GM19452 (cell line): ENCODE results near the gene RBM44.
"Not testable (repeated sequence)": the region's sequence is repeated elsewhere in the genome, so short reads cannot be mapped to it uniquely, and the experiment has no call there.

ENCODE experiments used
- ATAC-seq: cut with Tn5 transposase; IDR thresholded peaks from one replicate; pipeline ENCODE4 v1.9.1; 2021; ENCODE audit not compliant: unreplicated experiment

Gene RBM44

GRCh38 chr2:237798236-237799059 lies at the start of gene RBM44:
Gene RBM44 (plus strand): TSS chr2:237798779. CDS start chr2:237813610, 14,831 bp downstream.
- ATAC-seq, result no peak

GRCh38 chr2:237749002-237749401 lies 49.6 kb upstream of the RBM44 start:
- no peak for ATAC-seq

GRCh38 chr2:237749961-237750360 lies 48.6 kb upstream of the RBM44 start:
- ATAC-seq, result no peak

- ATAC-seq, result not testable (repeated sequence)
Measured at GRCh38 chr2:237750441-237750840, 48.1 kb upstream of the RBM44 start.

GRCh38 chr2:237752761-237753165 lies 45.8 kb upstream of the RBM44 start:
- peak; percentile 99 for ATAC-seq

- no peak for ATAC-seq
Measured at GRCh38 chr2:237754182-237754581, 44.4 kb upstream of the RBM44 start.

GRCh38 chr2:237754626-237755248 lies 43.8 kb upstream of the RBM44 start:
- ATAC-seq, result no peak

- ATAC-seq, result no peak
Measured at GRCh38 chr2:237757616-237758015, 41.0 kb upstream of the RBM44 start.

- no peak for ATAC-seq
Measured at GRCh38 chr2:237758185-237758584, 40.4 kb upstream of the RBM44 start.

GRCh38 chr2:237759176-237759575 lies 39.4 kb upstream of the RBM44 start:
- ATAC-seq, result no peak

- ATAC-seq, result no peak
Measured at GRCh38 chr2:237760506-237761502, 37.8 kb upstream of the RBM44 start.

- not testable (repeated sequence) for ATAC-seq
Measured at GRCh38 chr2:237762291-237763182, 36.0 kb upstream of the RBM44 start.

- no peak for ATAC-seq
Measured at GRCh38 chr2:237763812-237764211, 34.8 kb upstream of the RBM44 start.

GRCh38 chr2:237765122-237765521 lies 33.5 kb upstream of the RBM44 start:
- ATAC-seq, result not testable (repeated sequence)

- no peak for ATAC-seq
Measured at GRCh38 chr2:237765875-237766274, 32.7 kb upstream of the RBM44 start.

- ATAC-seq, result no peak
Measured at GRCh38 chr2:237766340-237766739, 32.2 kb upstream of the RBM44 start.

- no peak for ATAC-seq
Measured at GRCh38 chr2:237772513-237772912, 26.1 kb upstream of the RBM44 start.

GRCh38 chr2:237773826-237774225 lies 24.8 kb upstream of the RBM44 start:
- ATAC-seq, result no peak

GRCh38 chr2:237774811-237775553 lies 23.6 kb upstream of the RBM44 start:
- ATAC-seq, result no peak
